HG03060 (cell line): Measurements from ENCODE around the gene MTF2.
A peak's percentile ranks its signal among the peaks of the same experiment; 100 is the strongest.
"Not testable (repeated sequence)": the region's sequence is repeated elsewhere in the genome, so short reads cannot be mapped to it uniquely, and the experiment has no call there.

Experiments
- ATAC-seq: cut with Tn5 transposase; IDR thresholded peaks from one replicate; pipeline ENCODE4 v1.9.1; 2021; ENCODE audit warnings: low read depth, moderate number of reproducible peaks; ENCODE audit not compliant: unreplicated experiment

MTF2 gene

DNA sequence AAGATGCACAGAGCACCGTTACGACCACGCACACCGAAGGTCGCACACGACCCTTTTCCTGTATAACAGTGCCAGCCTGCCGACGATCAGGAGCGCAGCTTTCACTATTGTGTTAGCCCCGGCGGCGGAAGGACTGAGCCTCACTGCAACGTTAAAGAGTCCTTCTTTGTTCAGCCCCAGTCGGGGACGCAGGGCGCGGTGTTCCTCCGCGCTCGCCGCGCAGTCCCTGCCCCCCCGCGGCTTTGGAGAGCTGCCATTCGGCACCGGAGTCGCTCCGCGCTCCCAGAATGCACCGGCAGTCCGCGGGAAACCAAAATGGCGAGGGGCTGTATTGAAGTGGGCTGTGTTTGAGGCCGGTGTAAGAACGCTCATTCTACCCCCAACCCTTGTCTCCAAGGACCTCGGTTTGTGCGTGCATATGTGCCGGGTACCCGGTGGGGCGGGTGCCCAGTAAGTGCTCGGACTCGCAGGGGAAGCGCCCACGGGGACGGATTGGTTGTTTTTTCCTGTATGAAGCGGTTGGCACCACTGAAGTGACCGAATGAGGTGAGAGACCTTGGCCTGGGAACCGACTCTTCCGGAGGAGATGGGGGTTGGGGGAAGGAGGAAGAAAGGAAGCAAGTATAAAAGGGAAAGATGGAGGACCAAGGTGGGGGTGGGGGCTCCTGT lies at the start of gene MTF2:
Gene MTF2 (plus strand): TSS at position 298 of the 669 bp plus-strand sequence. CDS start 244 bp downstream, at position 542.
- ATAC-seq, result peak; percentile 52

DNA sequence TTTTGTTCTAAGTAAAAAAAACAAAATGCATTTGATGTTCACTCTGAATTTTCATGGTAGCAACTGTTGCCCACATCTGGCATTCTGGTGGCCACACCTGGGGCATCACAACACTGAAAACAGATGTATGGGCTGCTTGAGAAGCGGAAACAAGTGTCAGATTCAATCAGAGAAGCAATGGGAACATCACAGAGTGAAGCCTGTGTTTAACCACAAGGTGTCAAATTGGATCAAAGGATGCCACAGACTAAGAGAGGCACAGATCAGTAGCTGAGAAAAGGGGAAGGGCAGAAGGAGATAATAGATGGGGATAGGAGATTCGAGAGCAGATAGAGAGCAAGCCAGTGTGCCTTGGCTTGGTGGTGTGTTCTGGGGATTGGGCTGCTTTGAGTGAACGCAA lies 49.8 kb upstream of the MTF2 start:
- no peak for ATAC-seq

DNA sequence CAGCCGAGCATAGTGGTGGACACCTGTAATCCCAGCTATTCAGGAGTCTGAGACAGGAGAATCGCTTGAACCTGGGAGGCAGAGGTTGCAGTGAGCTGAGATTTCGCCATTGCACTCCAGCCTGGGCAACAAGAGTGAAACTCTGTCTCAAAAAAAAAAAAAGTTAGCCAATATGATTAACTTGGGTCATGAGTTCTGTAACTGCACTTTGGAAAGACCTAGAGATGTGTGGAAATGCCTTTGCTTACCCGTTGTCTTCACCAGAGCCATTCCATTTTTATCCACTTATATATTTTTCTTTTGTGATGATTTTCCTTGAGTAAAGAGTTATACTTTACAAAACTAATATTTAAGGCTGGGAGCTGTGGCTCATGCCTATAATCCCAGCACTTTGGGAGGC lies 48.9 kb upstream of the MTF2 start:
- not testable (repeated sequence) for ATAC-seq

DNA sequence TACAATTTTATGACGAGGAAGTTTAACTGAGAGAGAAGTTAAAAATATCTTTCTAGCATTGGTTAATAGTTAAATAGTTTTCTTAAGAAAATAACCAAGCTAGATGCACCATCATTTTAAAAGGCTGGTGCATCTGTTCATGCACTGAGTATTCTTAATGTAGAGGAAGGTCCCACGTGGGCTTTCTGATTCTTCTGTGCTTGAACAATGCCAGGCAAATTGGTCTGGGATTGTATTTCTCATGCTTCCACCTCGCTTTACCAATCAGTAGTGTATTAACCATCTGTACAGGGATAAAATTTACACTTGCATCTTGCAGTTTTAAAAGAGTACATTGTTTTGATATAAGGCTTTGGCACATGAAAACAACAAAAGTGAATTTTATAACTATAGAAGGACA lies 47.4 kb upstream of the MTF2 start:
- ATAC-seq, result no peak

DNA sequence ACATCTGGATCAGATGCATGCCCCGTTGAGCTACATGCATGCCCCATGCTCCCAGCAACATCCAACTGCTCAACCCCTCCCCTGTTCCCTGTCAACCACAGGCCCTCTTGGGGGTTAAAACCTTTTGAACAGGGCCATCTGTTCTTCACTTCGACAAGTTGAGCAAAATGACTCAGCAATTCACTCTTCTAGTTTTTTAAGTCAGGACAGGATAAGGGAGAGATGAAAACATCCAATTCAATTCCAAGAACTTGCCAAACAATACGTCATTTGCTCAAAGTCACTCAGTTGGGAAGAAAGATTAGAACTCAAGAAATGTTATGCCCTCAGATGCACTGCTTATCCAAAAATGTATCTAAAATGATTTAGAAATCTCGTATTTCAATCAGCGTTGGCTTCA lies 46.1 kb upstream of the MTF2 start:
- ATAC-seq, result no peak

DNA sequence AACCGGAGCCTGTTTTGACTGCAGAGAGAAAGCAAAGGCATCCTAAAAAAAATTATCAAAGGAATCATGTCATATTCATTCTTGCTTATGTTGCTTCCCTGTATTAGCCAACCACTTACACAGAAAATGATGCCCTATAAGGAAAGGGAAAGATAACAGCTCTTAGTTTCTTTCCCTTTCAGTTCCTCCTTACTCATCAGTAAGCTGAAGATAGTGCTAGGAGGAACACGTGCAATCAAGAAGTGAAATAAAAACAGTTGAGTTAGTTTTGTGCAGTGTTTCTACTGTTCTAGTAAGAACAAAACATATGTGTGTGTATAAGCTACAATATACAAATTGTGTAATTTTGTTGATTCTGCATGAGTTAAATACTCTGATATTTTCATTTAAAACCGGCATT lies 45.3 kb upstream of the MTF2 start:
- peak; percentile 63 for ATAC-seq

DNA sequence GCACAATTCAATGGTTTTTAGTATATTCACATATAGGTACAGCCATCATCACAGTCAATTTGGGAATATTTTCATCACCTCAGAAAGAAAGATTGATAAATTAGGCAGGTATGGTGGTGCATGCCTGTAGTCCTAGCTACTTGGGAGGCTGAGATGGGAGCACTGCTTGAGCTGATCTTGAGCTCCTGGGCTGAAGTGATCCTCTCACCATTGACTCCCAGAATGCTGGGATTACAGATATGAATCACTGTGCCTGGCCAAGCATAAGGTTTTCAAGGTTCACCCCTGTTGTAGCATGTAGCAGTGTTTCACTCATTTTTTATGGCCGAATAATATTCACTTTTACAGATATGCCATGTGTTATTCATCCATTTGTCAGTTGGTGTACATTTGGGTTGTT lies 44.7 kb upstream of the MTF2 start:
- no peak for ATAC-seq

DNA sequence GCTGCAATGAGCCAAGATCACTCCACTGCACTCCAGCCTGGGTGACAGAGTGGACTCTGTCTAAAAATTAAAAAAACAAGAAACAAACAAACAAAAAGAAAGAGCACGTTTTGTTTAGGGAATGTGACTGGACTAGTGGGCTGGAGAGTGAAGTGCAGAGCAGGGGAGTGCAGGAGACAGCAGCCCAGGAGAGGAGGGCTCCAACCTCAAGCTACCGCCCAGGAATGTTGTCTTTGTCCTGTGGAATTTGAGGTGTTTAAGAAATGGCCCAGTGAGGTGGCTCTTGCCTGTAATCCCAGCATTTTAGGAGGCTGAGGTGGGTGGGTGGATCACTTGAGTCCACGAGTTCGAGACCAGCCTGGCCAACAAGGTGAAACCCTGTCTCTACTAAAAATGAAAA lies 42.4 kb upstream of the MTF2 start:
- ATAC-seq, result no peak

DNA sequence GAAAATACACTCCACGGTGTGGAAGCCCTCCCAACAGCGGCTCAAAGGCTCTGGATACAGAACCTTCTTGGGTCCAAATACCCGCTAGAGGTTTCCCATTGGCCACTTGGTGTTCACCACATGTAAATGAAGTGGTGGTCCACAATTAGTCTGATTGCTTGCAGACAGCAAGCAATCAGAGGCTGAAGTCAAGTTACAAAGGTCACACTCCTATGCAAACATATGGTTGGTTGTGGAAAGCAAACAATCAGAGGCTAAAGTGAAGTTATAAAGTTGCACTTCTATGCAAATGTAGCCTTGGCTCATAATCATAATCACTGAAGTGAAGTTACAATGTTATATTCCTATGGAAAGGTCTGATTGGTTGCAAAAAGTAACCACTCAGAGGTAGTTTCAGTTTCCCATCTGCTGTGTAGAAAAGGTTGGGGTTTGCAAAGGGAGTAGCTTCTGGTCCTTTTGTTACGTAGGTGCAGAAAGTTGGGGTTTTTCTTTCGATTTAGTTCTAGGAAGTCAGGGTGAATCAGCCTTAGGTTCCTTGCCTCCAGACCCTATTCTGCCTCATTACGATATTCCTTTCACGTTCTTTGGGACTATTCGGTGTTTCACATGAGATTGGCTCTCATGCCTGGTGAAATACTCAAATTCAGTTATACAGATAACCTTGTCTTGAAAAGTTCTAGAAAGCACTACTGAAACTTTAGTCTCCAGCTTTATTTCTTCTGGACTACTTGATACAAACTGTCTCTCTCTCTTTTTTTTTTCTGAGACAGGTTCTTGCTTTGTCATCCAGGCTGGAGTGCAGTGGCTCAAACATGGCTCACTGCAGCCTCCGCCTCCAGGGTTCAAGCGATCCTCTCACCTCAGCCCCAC lies 36.7 kb upstream of the MTF2 start:
- ATAC-seq, result peak; percentile 89

DNA sequence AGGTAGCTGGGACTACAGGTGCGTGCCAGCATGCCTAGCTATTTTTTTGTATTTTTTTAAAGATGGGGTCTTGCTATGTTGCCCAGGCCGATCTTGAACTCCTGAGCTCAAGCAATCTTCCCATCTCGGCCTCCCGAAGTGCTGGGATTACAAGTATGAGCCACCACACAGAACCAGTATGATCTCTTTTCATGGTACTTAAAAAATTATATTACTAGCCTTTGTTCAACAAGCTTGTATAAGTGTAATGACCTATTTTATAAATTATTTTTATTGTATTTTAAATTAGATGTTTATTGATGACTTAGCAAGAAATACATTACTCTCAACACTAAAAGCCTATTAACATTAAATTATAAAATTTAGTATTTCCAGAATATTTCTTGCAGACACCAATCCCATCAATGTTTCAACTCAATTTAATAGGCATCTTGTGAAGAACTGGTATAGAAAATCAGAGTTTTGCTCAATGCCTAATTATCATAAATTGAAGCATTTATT lies 36.0 kb upstream of the MTF2 start:
- no peak for ATAC-seq

DNA sequence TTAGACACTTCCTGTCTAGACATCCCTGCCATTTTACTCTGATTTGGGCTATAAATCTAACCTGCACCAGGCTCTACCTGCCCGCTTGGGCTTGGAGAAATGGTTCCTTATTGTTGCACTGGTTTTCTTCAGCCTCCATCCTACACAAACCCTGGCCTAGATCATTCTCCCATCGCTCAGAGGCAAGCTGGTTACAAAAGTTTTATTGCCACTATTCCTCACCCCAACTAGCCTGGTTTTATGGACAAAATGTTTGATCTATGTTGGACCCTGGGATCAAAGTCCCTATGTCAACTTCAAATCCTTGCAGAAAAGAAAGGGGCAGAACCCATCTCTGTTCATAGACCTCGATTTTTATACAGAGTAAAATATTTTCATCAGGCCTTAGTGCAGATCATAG lies 31.5 kb upstream of the MTF2 start:
- no peak for ATAC-seq

DNA sequence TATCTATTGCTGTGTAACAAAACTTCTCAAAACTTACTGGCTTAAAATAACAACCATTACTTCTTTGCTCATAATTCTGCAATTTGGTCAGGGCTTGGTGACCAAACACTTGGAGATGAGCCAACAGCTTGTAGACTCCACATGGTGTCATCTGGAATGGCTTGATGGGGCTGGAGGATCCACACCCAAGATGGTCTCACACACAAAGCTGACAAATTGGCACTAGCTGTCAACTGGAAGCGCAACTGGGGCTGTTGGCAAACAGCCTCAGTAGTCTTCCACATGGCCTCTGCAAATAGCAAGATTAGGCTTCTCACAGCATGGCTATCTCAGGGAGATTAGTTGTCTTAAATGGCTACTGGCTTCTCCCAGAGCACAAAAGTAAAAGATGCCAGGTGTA lies 27.1 kb upstream of the MTF2 start:
- ATAC-seq, result no peak

DNA sequence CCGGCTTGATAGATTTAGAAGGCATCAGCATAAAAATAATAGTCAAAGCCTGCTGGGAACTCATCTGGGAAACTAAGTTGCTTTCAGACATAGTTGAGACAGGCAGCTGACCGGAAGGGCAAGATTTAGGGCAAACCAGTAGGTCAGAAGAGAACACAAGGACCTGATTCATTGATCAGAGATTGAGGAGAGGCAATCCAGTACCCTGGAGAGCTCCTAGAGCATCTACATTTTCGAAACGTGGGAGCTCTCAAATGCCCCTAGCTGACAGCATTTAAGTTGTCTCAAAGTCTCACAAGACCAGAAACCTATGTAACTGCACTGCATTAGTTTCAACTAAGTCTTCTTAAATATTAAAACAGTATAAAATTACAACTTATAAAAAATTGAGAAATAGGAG lies 22.9 kb upstream of the MTF2 start:
- ATAC-seq, result no peak

DNA sequence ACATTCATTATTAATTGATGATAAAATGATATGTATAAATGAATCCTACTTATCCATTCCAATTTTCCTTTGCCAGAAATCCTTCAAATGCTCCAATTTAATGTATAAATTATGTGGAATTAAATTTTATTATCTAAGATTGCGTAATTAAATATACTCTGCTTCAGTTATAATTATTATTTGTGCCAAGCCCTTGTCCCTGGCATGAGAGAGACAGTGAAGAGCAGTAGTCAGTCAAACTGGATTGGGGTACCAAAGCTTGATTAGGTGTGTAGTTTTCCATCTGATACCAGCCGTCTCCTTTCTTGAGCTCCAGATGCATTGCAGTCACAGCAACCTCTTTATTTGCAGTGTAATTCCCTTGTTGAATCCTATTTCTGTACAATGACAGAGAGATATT lies 22.4 kb upstream of the MTF2 start:
- no peak for ATAC-seq

DNA sequence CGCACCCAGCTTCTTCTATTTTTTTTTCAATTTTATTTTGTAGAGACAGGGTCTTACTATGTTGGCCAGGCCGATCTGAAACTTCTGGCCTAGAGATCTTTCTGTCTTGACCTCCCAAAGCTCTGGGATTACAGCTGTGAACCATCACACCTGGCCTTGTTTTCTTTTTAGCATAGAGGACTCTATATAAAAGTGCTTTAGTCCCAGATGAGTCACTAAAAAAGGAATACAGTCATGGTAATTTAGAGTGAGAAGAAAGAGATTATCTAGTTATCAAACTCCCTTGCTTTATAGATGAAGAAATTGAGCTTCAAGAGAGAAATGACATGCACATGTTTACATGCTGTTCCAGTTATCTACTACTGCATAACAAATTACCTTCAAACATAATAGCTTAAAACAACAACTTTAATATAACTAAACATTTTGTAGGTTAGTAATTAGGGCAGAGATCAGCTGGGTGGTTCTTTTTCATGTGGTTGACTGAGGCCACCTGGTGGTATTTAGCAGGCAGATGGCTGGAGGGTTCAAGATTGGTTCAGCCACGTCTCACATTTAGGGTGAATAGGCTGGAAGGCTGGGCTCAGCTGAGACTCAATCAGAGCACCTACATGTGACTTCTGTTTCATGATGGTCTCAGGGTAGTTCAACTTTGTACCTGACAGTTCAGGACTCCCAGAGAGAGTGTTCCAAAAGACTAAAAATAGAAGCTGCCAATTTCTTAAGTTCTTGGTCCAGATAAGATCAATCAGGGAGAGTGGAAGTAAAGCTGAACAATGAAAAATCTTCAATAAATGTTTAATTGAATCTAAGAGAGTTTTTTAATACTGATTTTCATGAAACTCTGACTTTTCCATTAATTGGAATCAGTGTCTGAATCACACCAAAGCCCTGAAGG lies 16.9 kb upstream of the MTF2 start:
- ATAC-seq, result no peak

DNA sequence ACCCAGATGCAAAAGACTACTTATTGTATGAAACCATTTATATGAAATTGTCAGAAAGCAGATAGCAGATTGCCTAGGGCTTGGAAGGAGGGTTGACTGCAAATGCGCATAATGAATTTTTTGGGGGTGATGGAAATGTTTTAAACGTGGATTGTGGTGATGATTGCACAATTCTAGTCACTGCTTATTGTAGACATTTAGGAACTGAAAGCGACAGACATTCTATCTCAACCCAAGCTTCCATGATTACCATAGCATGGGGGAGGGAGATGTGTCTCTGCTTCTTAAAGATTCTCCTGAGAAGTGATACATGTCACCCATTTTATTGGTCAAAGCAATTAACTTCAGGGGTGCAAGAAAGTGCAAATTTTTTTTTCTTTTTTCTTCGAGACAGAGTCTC lies 2.8 kb upstream of the MTF2 start:
- no peak for ATAC-seq

DNA sequence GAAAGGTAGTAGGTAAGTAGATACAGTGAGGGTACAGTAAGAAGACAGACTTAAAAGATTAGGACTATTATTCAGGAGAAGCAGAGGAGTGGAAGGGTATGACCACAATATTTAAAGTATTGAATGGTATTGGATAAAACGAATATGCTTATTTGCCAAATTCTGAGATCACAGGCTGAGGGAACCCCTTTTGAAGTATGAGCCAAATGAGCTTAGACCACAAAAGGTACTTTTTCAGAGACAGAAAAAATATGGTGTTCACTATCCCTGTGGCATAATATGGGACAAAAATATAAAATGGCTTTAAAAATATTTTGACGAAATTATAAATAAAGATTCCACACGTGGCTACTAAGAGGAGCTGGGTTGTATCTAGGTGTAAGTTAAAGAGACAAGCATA lies 880 bp upstream of the MTF2 start:
- ATAC-seq, result no peak

DNA sequence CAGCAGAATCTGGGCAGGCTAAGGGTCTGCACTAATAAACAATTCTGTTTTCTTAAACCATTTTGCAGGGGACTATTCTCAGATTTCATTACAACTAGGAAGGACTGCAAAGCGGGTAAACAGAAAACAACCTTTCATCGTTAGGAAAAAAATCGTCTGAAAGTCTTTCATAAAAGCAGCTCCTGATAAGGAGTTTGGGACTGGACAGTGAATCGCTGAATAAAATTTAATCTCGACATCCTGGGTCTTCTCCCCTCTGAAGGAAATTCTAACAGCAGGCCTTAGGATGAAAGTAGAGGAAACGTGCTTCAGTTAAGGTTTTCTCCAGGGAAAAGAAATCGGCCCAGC lies 471 bp upstream of the MTF2 start:
- no peak for ATAC-seq

DNA sequence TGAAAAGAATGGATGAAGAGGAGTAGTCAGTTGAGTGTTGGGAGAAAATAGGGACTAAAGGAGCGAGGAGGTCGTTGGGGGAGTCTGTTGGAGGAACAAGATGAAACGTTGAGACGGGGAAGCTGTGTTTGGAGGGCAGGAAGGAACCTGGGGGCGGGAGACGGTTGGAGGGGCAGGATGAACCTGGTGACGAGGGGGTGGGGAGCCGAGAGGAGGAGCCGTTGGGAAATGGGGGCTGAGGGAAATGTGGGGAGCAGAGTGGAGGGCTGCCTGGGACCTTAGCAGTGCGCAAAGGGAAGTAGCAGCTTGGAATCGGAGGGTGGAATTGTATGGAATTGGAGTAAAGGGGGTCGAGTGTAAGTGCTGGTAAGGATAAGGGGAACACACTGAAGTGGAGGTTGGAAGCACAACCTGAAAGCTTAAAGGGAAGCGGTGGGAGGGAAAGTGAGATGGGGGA lies 630 bp downstream of the MTF2 start:
- no peak for ATAC-seq

DNA sequence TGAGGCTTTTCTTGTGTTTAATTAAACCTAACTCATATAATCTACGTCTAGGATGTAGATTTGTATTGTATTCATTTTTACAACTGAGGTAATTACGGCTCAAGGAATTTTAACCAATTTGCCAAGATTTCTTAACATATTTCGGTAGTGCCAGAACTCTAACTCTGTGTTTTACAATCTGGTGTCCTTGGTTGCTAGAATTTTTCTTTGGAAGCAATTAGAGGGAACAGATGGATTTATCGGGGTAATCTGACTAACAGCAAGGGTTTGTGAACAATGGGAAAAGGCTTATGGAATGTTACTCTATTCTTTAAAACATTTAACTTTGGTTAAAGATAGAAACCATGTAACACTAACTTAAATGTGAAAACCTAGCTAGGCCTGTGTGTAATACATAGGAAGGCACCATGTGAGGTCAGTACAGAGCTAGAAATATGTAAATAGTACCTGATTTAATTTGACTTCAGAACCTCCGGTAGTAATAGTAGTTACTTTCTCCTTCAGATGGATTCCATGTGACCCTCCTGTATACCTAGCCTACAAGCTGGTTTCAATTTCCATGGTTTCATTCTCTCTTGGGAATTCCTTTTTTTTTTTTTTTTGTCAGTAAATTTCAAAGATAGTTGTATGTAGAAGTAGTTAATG lies 1.2 kb downstream of the MTF2 start:
- peak; percentile 76 for ATAC-seq
